SK-N-SH (cell line): Measurements from ENCODE around the gene NHS. TPM values are rescaled to one million over a fixed set of nuclear protein-coding genes. Genes with fewer than 3 reads are reported as not detected.

Experiments used
- CTCF ChIA-PET: fragments of 300-600, 350-600 bp; formaldehyde crosslinking; extraction: SDS; loops from one replicate; lab custom pipeline; 2021; lab: Yijun Ruan, JAX
- POLR2A ChIA-PET: fragments of 350-600 bp; sonication (Branson Sonifier 250); formaldehyde crosslinking; extraction: SDS; loops from one replicate; lab custom pipeline; 2020; ENCODE audit warnings: antibody characterized with exemption, inconsistent platforms; lab: Yijun Ruan, JAX
- DNase-seq: peaks from one replicate; pipeline ENCODE4 v3.0.0; 2012
- H2AFZ ChIP-seq: fragments of 200-600 bp; sonication (generic); 2 replicates; pipeline ENCODE4 v1.8.1; 2016; ENCODE audit warnings: antibody characterized with exemption, mild to moderate bottlenecking, low read depth
- H3F3A ChIP-seq: fragments of 200-600 bp; sonication (generic); replicated peaks from 2 replicates; pipeline ENCODE3; 2016; ENCODE audit warnings: antibody characterized with exemption, mild to moderate bottlenecking; ENCODE audit not compliant: insufficient read depth
- H3K27ac ChIP-seq, 2 experiments: fragments of 200-500 bp in 1 of 2; fragments of 200-600 bp in 1 of 2; sonication (Bioruptor generic) in 1 of 2; sonication (generic), shearing (Covaris generic) in 1 of 2; 2 replicates each; pipeline versions ENCODE4 v1.5.1 to v1.6.1; 2014 to 2016; ENCODE audit warnings: low read depth in 2 of 2, inconsistent platforms in 1 of 2, low read length in 1 of 2, mild to moderate bottlenecking in 1 of 2, mixed read lengths in 1 of 2
- H3K27me3 ChIP-seq: fragments of 200-600 bp; sonication (generic), shearing (Covaris generic); 2 replicates; pipeline ENCODE4 v1.6.1; 2016; ENCODE audit warnings: mixed run types; ENCODE audit not compliant: insufficient read depth
- H3K36me3 ChIP-seq, 2 experiments: fragments of 200-500 bp in 1 of 2; fragments of 200-600 bp in 1 of 2; sonication (Bioruptor generic) in 1 of 2; sonication (generic) in 1 of 2; replicated peaks in 1 of 2; 2 replicates each; pipeline versions ENCODE3 to v1.5.1; 2014 to 2016; ENCODE audit warnings: low read length in 1 of 2, mild to moderate bottlenecking in 1 of 2; ENCODE audit not compliant: insufficient read depth in 2 of 2, control insufficient read depth in 1 of 2
- H3K4me1 ChIP-seq, 2 experiments: fragments of 200-500 bp in 1 of 2; fragments of 200-600 bp in 1 of 2; sonication (Bioruptor generic) in 1 of 2; sonication (generic), shearing (Covaris generic) in 1 of 2; 2 replicates each; pipeline versions ENCODE4 v1.5.1 to v1.6.1; 2014 to 2016; ENCODE audit warnings: low read depth in 1 of 2, low read length in 1 of 2, mixed run types in 1 of 2; ENCODE audit not compliant: insufficient read depth in 2 of 2, control insufficient read depth in 1 of 2
- H3K4me2 ChIP-seq: fragments of 200-600 bp; sonication (generic), shearing (Covaris generic); 2 replicates; pipeline ENCODE4 v1.6.1; 2017; ENCODE audit warnings: mixed run types
- H3K4me3 ChIP-seq, 2 experiments: fragments of 200-500 bp in 1 of 2; fragments of 200-600 bp in 1 of 2; sonication (Bioruptor generic) in 1 of 2; sonication (generic), shearing (Covaris generic) in 1 of 2; 2 replicates each; pipeline versions ENCODE4 v1.5.1 to v1.8.1; 2014 to 2016; ENCODE audit warnings: low read depth in 2 of 2, inconsistent platforms in 1 of 2, low read length in 1 of 2, mild to moderate bottlenecking in 1 of 2, mixed read lengths in 1 of 2, moderate library complexity in 1 of 2
- H3K79me2 ChIP-seq: fragments of 200-600 bp; sonication (generic); 2 replicates; pipeline ENCODE4 v1.8.1; 2017; ENCODE audit warnings: mild to moderate bottlenecking; ENCODE audit not compliant: insufficient read depth
- H3K9ac ChIP-seq: fragments of 200-600 bp; sonication (generic); 2 replicates; pipeline ENCODE4 v1.6.1; 2017; ENCODE audit warnings: mixed run types
- H3K9me2 ChIP-seq: fragments of 200-600 bp; sonication (generic); 2 replicates; pipeline ENCODE4 v1.6.1; 2017; ENCODE audit warnings: mixed run types
- H3K9me3 ChIP-seq: fragments of 200-600 bp; sonication (generic); 2 replicates; pipeline ENCODE4 v1.6.1; 2017; ENCODE audit warnings: mixed run types, mild to moderate bottlenecking, moderate library complexity
- H4K20me1 ChIP-seq: fragments of 200-600 bp; sonication (generic); 2 replicates; pipeline ENCODE4 v1.6.1; 2017; ENCODE audit warnings: mild to moderate bottlenecking, mixed run types; ENCODE audit not compliant: insufficient read depth
- CHD2 ChIP-seq: fragments of 150-350 bp; IDR thresholded peaks from 2 replicates; pipeline ENCODE4 v1.6.1; 2018; ENCODE audit warnings: low read length; ENCODE audit not compliant: partially characterized antibody
- ELF1 ChIP-seq: IDR thresholded peaks from 2 replicates; pipeline ENCODE4 v1.4.0; 2012
- EP300 ChIP-seq, 2 experiments: IDR thresholded peaks; 2 replicates each; pipeline versions ENCODE4 v1.4.0 to v1.6.1; 2012; ENCODE audit warnings: borderline replicate concordance in 1 of 2, low read depth in 1 of 2, low read length in 1 of 2
- EZH2phosphoT487 ChIP-seq: fragments of 200-600 bp; sonication (generic); IDR thresholded peaks from 2 replicates; pipeline ENCODE4 v1.6.1; 2017; ENCODE audit warnings: low read depth, mixed run types, mild to moderate bottlenecking, antibody characterized with exemption, moderate library complexity, borderline replicate concordance
- FOSL2 ChIP-seq: IDR thresholded peaks from 2 replicates; pipeline ENCODE4 v1.4.0; 2012; ENCODE audit warnings: low read depth, mild to moderate bottlenecking, moderate library complexity, borderline replicate concordance
- FOXM1 ChIP-seq: IDR thresholded peaks from 2 replicates; pipeline ENCODE4 v1.4.0; 2012; ENCODE audit warnings: low read depth, mild to moderate bottlenecking
- IRF3 ChIP-seq: fragments of 150-350 bp; IDR thresholded peaks from 2 replicates; pipeline ENCODE4 v1.6.1; 2016; ENCODE audit warnings: mild to moderate bottlenecking, low read depth, low read length
- JUND ChIP-seq: IDR thresholded peaks from 2 replicates; pipeline ENCODE4 v1.4.0; 2012
- MEF2A ChIP-seq: IDR thresholded peaks from 2 replicates; pipeline ENCODE4 v1.4.0; 2012; ENCODE audit warnings: low read depth, borderline replicate concordance
- MXI1 ChIP-seq: IDR thresholded peaks from 2 replicates; pipeline ENCODE4 v1.6.1; 2012; ENCODE audit warnings: mild to moderate bottlenecking, low read depth, low read length, improper control_type of control experiment
- NFIC ChIP-seq: IDR thresholded peaks from 2 replicates; pipeline ENCODE4 v1.4.0; 2012; ENCODE audit warnings: borderline replicate concordance
- NRF1 ChIP-seq: IDR thresholded peaks from 2 replicates; pipeline ENCODE4 v1.6.1; 2012; ENCODE audit warnings: low read depth, mild to moderate bottlenecking, low read length
- POLR2AphosphoS5 ChIP-seq: IDR thresholded peaks from 2 replicates; pipeline ENCODE4 v1.6.1; 2012; ENCODE audit warnings: low read depth, low read length
- RCOR1 ChIP-seq: fragments of 150-350 bp; IDR thresholded peaks from 2 replicates; pipeline ENCODE4 v1.6.1; 2017; ENCODE audit warnings: antibody characterized with exemption, low read length
- RFX5 ChIP-seq: IDR thresholded peaks from 2 replicates; pipeline ENCODE4 v1.6.1; 2012; ENCODE audit warnings: mild to moderate bottlenecking, improper control_type of control experiment, low read length
- RXRA ChIP-seq: IDR thresholded peaks from 2 replicates; pipeline ENCODE4 v1.4.0; 2012; ENCODE audit warnings: low read depth, mild to moderate bottlenecking, borderline replicate concordance
- SIN3A ChIP-seq: IDR thresholded peaks from 2 replicates; pipeline ENCODE4 v1.6.1; 2012; ENCODE audit warnings: low read depth, mild to moderate bottlenecking, low read length, moderate library complexity, borderline replicate concordance
- TEAD4 ChIP-seq: IDR thresholded peaks from 2 replicates; pipeline ENCODE4 v1.4.0; 2012; ENCODE audit warnings: mild to moderate bottlenecking, borderline replicate concordance; ENCODE audit not compliant: insufficient read depth
- WGBS: methylation state at CpG from one replicate; pipeline ENCODE4 v1.1.6; 2017; ENCODE audit warnings: low lambda C conversion rate; 5-methylcytosine and 5-hydroxymethylcytosine counted together
- polyA plus RNA-seq, 3 experiments: library from polyadenylated mRNA; depleted of rRNA; stranded (reverse); fragments of >200 nt; gene quantifications; 2 replicates each; pipeline ENCODE4 v1.2.3, GENCODE V29; 2012

Gene NHS
- polyA plus RNA-seq, 1 of the 3 experiments (the other 2 are of a cell fraction), result 1.0 TPM

- TF ChIP-seq SIN3A (no peak), NRF1 (no peak), CHD2 (no peak), IRF3 (no peak), RCOR1 (no peak), RFX5 (no peak), EP300 (IDR thresholded peaks at IDR 0.05; ENCODE audit: borderline replicate concordance in 1 of 2, low read depth in 1 of 2, low read length in 1 of 2) (no peak), MXI1 (no peak), EZH2phosphoT487 (no peak), NFIC (no peak), POLR2AphosphoS5 (no peak), FOXM1 (no peak), RXRA (no peak), ELF1 (no peak), TEAD4 (no peak), JUND (no peak), MEF2A (no peak), FOSL2 (no peak)
- TF ChIP-seq, all 33 proteins: peak for 0
- no peaks in the 10 kb centered on the region for H3K36me3 ChIP-seq
- H4K20me1 ChIP-seq, result no peaks in the 10 kb centered on the region
- H3K9me3 ChIP-seq, result no peaks in the 10 kb centered on the region
- no peaks in the 10 kb centered on the region for H3K27me3 ChIP-seq
- H3K4me2 ChIP-seq, result no peak overlapping the region
- H3K79me2 ChIP-seq, result no peaks in the 10 kb centered on the region
- H3K27ac ChIP-seq, result no peak overlapping the region
- POLR2A ChIA-PET, result no interaction called here
- no peak for DNase-seq
- H3K4me3 ChIP-seq, result no peak overlapping the region
- peaks cover 0 to 5% of the 10 kb centered on the region in 2 experiments; a peak in 1 of 4 replicates for H3K4me1 ChIP-seq
- no peaks in the 10 kb centered on the region for H3K9me2 ChIP-seq
- CTCF ChIA-PET, result no interaction called here
- no peak overlapping the region for H3K9ac ChIP-seq
- H2AFZ ChIP-seq, result no peak overlapping the region
- no peaks in the 10 kb centered on the region for H3F3A ChIP-seq
Observed at GRCh38 chrX:17602245-17602644, 227.2 kb downstream of the NHS start.

- H3F3A ChIP-seq, result no peaks in the 10 kb centered on the region
Observed at GRCh38 chrX:17603196-17603595, 228.2 kb downstream of the NHS start.

More at GRCh38 chrX:17603196-17603595, 228.2 kb downstream of the NHS start:
- no peak for DNase-seq
- ChIA-PET CTCF (interaction anchor here (2.4 kb wide), 1 partner anchor 12 kb away, joined by 16 read pairs; no protein-coding TSS in a partner anchor), POLR2A (no interaction called here)
- Histone ChIP-seq H3K9me2 (no peaks in the 10 kb centered on the region), H3K9ac (no peak overlapping the region), H3K4me2 (no peak overlapping the region), H3K9me3 (no peaks in the 10 kb centered on the region), H3K79me2 (no peaks in the 10 kb centered on the region), H3K36me3 (no peaks in the 10 kb centered on the region), H3K27ac (no peak overlapping the region), H3K27me3 (no peaks in the 10 kb centered on the region), H2AFZ (no peak overlapping the region), H3K4me3 (no peak overlapping the region), H4K20me1 (no peaks in the 10 kb centered on the region), H3K4me1 (no peaks in the 10 kb centered on the region; a peak in 1 of 4 replicates)
- 36% methylated on average over 3 of the region's 3 CpGs for WGBS
- no peak for TF ChIP-seq FOSL2
- TF ChIP-seq CHD2, result no peak
